ENCODE measurements around the gene FAM20B. TPM values are rescaled to one million over a fixed set of nuclear protein-coding genes. Genes with fewer than 3 reads are reported as not detected.
"Not testable (repeated sequence)": the region's sequence is repeated elsewhere in the genome, so short reads cannot be mapped to it uniquely, and the experiment has no call there.

FAM20B gene
- total RNA-seq, 1 donor from 2014 or later, result 27.5 TPM

GRCh38 chr1:178998295-178998694 lies 27.4 kb upstream of the FAM20B start:
- no peak overlapping the region for H3K4me3 ChIP-seq (ENCODE audit: low read depth, low read length)
- no peaks in the 10 kb centered on the region for H3K36me3 ChIP-seq (ENCODE audit: control insufficient read depth, insufficient read depth, low read length)
- no peak for DNase-seq (ENCODE audit: low read depth)
- H3K27me3 ChIP-seq (ENCODE audit: control insufficient read depth, insufficient read depth, low read length), result no peaks in the 10 kb centered on the region
- no peak for TF ChIP-seq CTCF (IDR thresholded peaks at IDR 0.05; ENCODE audit: insufficient read depth, low read length, poor library complexity, severe bottlenecking)

GRCh38 chr1:178999061-178999460 lies 26.6 kb upstream of the FAM20B start:
- no peaks in the 10 kb centered on the region for H3K27me3 ChIP-seq (ENCODE audit: control insufficient read depth, insufficient read depth, low read length)
- no peak for DNase-seq (ENCODE audit: low read depth)
- TF ChIP-seq CTCF (IDR thresholded peaks at IDR 0.05; ENCODE audit: insufficient read depth, low read length, poor library complexity, severe bottlenecking), result no peak
- no peaks in the 10 kb centered on the region for H3K36me3 ChIP-seq (ENCODE audit: control insufficient read depth, insufficient read depth, low read length)
- no peak overlapping the region for H3K4me3 ChIP-seq (ENCODE audit: low read depth, low read length)

GRCh38 chr1:179001451-179001850 lies 24.2 kb upstream of the FAM20B start:
- no peak for TF ChIP-seq CTCF (IDR thresholded peaks at IDR 0.05; ENCODE audit: insufficient read depth, low read length, poor library complexity, severe bottlenecking)
- H3K4me3 ChIP-seq (ENCODE audit: low read depth, low read length), result no peak overlapping the region
- no peaks in the 10 kb centered on the region for H3K36me3 ChIP-seq (ENCODE audit: control insufficient read depth, insufficient read depth, low read length)
- no peak for DNase-seq (ENCODE audit: low read depth)
- H3K27me3 ChIP-seq (ENCODE audit: control insufficient read depth, insufficient read depth, low read length), result no peaks in the 10 kb centered on the region

- H3K27me3 ChIP-seq (ENCODE audit: control insufficient read depth, insufficient read depth, low read length); H3K4me3 ChIP-seq (ENCODE audit: low read depth, low read length); DNase-seq (ENCODE audit: low read depth); H3K36me3 ChIP-seq (ENCODE audit: control insufficient read depth, insufficient read depth, low read length): not testable (repeated sequence)
These were observed 23.6 kb upstream of the FAM20B start for GRCh38 chr1:179002064-179002463.

GRCh38 chr1:179002552-179003345 lies 22.9 kb upstream of the FAM20B start:
- peak; percentile 95 for TF ChIP-seq CTCF (IDR thresholded peaks at IDR 0.05; ENCODE audit: insufficient read depth, low read length, poor library complexity, severe bottlenecking)
- Histone ChIP-seq H3K36me3 (ENCODE audit: control insufficient read depth, insufficient read depth, low read length) (no peaks in the 10 kb centered on the region), H3K27me3 (ENCODE audit: control insufficient read depth, insufficient read depth, low read length) (no peaks in the 10 kb centered on the region), H3K4me3 (ENCODE audit: low read depth, low read length) (no peak overlapping the region)
- DNase-seq (ENCODE audit: low read depth), result no peak

- TF ChIP-seq CTCF (IDR thresholded peaks at IDR 0.05; ENCODE audit: insufficient read depth, low read length, poor library complexity, severe bottlenecking), result no peak
- Histone ChIP-seq H3K36me3 (ENCODE audit: control insufficient read depth, insufficient read depth, low read length) (no peaks in the 10 kb centered on the region), H3K27me3 (ENCODE audit: control insufficient read depth, insufficient read depth, low read length) (no peaks in the 10 kb centered on the region), H3K4me3 (ENCODE audit: low read depth, low read length) (no peak overlapping the region)
- DNase-seq (ENCODE audit: low read depth), result no peak
These were observed 22.1 kb upstream of the FAM20B start for GRCh38 chr1:179003512-179004066.
